Endothelial cell of umbilical vein (primary cell): ENCODE results near the gene EDEM3. TPM values are rescaled to one million over a fixed set of nuclear protein-coding genes. Genes with fewer than 3 reads are reported as not detected.

Experiments used
- BruUV-seq: library from RNA; stranded (reverse); fragments of 400-500 nt; replicated peaks from 2 replicates; lab custom pipeline; 2021; lab: Mats Ljungman, UMichigan
- CTCF ChIA-PET: fragments of 300-600, 350-600 bp; sonication (Branson Sonifier 250); formaldehyde crosslinking; loops from one replicate; lab custom pipeline; 2021; ENCODE audit warnings: antibody characterized with exemption, inconsistent platforms; lab: Charles Lee
- POLR2A ChIA-PET: fragments of 300-600, 350-600 bp; sonication (Branson Sonifier 250); formaldehyde crosslinking; loops from one replicate; lab custom pipeline; 2021; ENCODE audit warnings: antibody characterized with exemption, inconsistent platforms; lab: Charles Lee
- DNase-seq: peaks from one replicate; pipeline ENCODE4 v3.0.0-alpha.2; 2011; ENCODE audit warnings: low read depth, low spot score
- FAIRE-seq: peaks from 2 replicates; lab custom pipeline; 2011; peaks lifted over from hg19 to GRCh38; lab: Jason Lieb, UNC
- H2AFZ ChIP-seq: 2 replicates; pipeline ENCODE4 v1.6.0; 2012; ENCODE audit warnings: low read depth, low read length, control low read depth, inconsistent platforms
- H3K27ac ChIP-seq: 2 replicates; pipeline ENCODE4 v1.5.1; 2011; ENCODE audit warnings: low read depth, mild to moderate bottlenecking, control low read depth, low read length, moderate library complexity; ENCODE audit not compliant: insufficient read depth
- H3K27me3 ChIP-seq, 2 experiments: 2 replicates each; pipeline versions ENCODE4 v1.6.0 to v1.6.1; 2011; ENCODE audit warnings: low read length in 2 of 2, mixed read lengths in 1 of 2; ENCODE audit not compliant: control insufficient read depth in 2 of 2, insufficient read depth in 2 of 2
- H3K36me3 ChIP-seq, 2 experiments: 2 replicates in 1 of 2; 3 replicates in 1 of 2; pipeline ENCODE4 v1.5.1; 2011; ENCODE audit warnings: low read length in 2 of 2, mild to moderate bottlenecking in 1 of 2, moderate library complexity in 1 of 2; ENCODE audit not compliant: control insufficient read depth in 2 of 2, insufficient read depth in 2 of 2; ENCODE audit errors: extremely low read depth in 1 of 2
- H3K4me1 ChIP-seq: 3 replicates; pipeline ENCODE4 v1.5.1; 2011; ENCODE audit warnings: mild to moderate bottlenecking, low read length; ENCODE audit not compliant: control insufficient read depth, insufficient read depth; ENCODE audit errors: extremely low read depth
- H3K4me2 ChIP-seq: 2 replicates; pipeline ENCODE4 v1.6.1; 2011; ENCODE audit warnings: low read length, control low read depth, mixed read lengths; ENCODE audit not compliant: insufficient read depth
- H3K4me3 ChIP-seq, 3 experiments: fragments of 200-600 bp in 1 of 3; sonication (generic), shearing (Covaris generic) in 1 of 3; replicated peaks in 1 of 3; 2 replicates each; pipeline ENCODE4 v1.5.1; 2011 to 2016; ENCODE audit warnings: control low read depth in 3 of 3, low read length in 3 of 3, mild to moderate bottlenecking in 2 of 3, inconsistent platforms in 1 of 3, low read depth in 1 of 3, moderate library complexity in 1 of 3; ENCODE audit not compliant: insufficient read depth in 1 of 3
- H3K79me2 ChIP-seq: 2 replicates; pipeline ENCODE4 v1.6.0; 2012; ENCODE audit warnings: low read length, inconsistent platforms; ENCODE audit not compliant: control insufficient read depth, insufficient read depth
- H3K9ac ChIP-seq: replicated peaks from 2 replicates; pipeline ENCODE3; 2011; ENCODE audit warnings: low read length, control low read depth; ENCODE audit not compliant: insufficient read depth; ENCODE audit errors: extremely low read depth
- H3K9me1 ChIP-seq: replicated peaks from 3 replicates; pipeline ENCODE4 v1.6.0; 2011; ENCODE audit warnings: mild to moderate bottlenecking, low read length; ENCODE audit not compliant: control insufficient read depth, insufficient read depth; ENCODE audit errors: extremely low read depth
- H3K9me3 ChIP-seq: replicated peaks from 2 replicates; pipeline ENCODE4 v1.5.1; 2012; ENCODE audit warnings: low read length, inconsistent platforms; ENCODE audit not compliant: control insufficient read depth, insufficient read depth
- H4K20me1 ChIP-seq: replicated peaks from 2 replicates; pipeline ENCODE3; 2011; ENCODE audit warnings: mild to moderate bottlenecking, low read length; ENCODE audit not compliant: control insufficient read depth, insufficient read depth; ENCODE audit errors: extremely low read depth
- EZH2 ChIP-seq: IDR thresholded peaks from 2 replicates; pipeline ENCODE4 v1.6.1; 2012; ENCODE audit warnings: borderline replicate concordance, low read depth, mild to moderate bottlenecking, moderate library complexity, low read length, inconsistent platforms; ENCODE audit not compliant: severe bottlenecking
- FOS ChIP-seq: IDR thresholded peaks from 2 replicates; pipeline ENCODE4 v1.6.1; 2011; ENCODE audit warnings: mild to moderate bottlenecking, low read length, moderate library complexity, borderline replicate concordance; ENCODE audit not compliant: insufficient read depth
- GATA2 ChIP-seq: IDR thresholded peaks from 2 replicates; pipeline ENCODE4 v1.7.0; 2011; ENCODE audit warnings: low read depth, mild to moderate bottlenecking, moderate library complexity, mixed read lengths, low read length; ENCODE audit not compliant: insufficient read length, insufficient read depth
- JUN ChIP-seq: IDR thresholded peaks from 2 replicates; pipeline ENCODE4 v1.6.1; 2011; ENCODE audit warnings: borderline replicate concordance, low read depth; ENCODE audit not compliant: insufficient read length, insufficient read depth
- MYC ChIP-seq: IDR thresholded peaks from one replicate; pipeline ENCODE4 v1.6.1; 2011; ENCODE audit warnings: mild to moderate bottlenecking, low read depth, low read length
- POLR2A ChIP-seq: IDR thresholded peaks from 2 replicates; pipeline ENCODE4 v1.6.1; 2012; ENCODE audit warnings: low read depth, mild to moderate bottlenecking, control low read depth, low read length
- POLR2AphosphoS5 ChIP-seq: IDR thresholded peaks from 2 replicates; pipeline ENCODE4 v1.6.1; 2012; ENCODE audit warnings: low read depth, mild to moderate bottlenecking, control low read depth, low read length, moderate library complexity; ENCODE audit not compliant: insufficient read depth
- dilution Hi-C: fragments of 300-500 bp; cut with MboI; formaldehyde crosslinking; loops from one replicate; pipeline ENCODE4 v1.15.0; 2019; ENCODE audit warnings: low sequenced_read_pairs; ENCODE audit not compliant: extremely low pct_ligation_motif_present
- intact Hi-C: fragments of 100-400 bp; cut with micrococcal nuclease; formaldehyde crosslinking; loops from one replicate; pipeline ENCODE4 v1.10.0; 2022
- polyA plus RNA-seq, 4 experiments: library from polyadenylated mRNA; depleted of rRNA in 3 of 4; stranded (reverse) in 3 of 4; unstranded in 1 of 4; fragments of >200 nt; gene quantifications; 2 replicates each; pipeline versions ENCODE4 v1.2.1 to v1.2.3, GENCODE V29; 2011 to 2012; ENCODE audit warnings: missing spikeins in 1 of 4
- total RNA-seq: library from RNA; stranded (reverse); gene quantifications from 2 replicates; pipeline ENCODE4 v1.2.3, GENCODE V29; 2021
- TF ChIP-seq, protein P1 (sequence below), 2 donors: IDR thresholded peaks; 1 replicate in 1 of 2; 2 replicates in 1 of 2; pipeline ENCODE4 v1.5.1; 2011; ENCODE audit warnings: low read length in 2 of 2, mild to moderate bottlenecking in 2 of 2, moderate library complexity in 2 of 2, control low read depth in 1 of 2, inconsistent platforms in 1 of 2, low read depth in 1 of 2; ENCODE audit not compliant: insufficient read depth in 1 of 2; ENCODE audit errors: extremely low read depth in 1 of 2
- TF ChIP-seq, protein P2 (sequence below): IDR thresholded peaks from 2 replicates; pipeline ENCODE4 v1.6.1; 2011; ENCODE audit not compliant: insufficient read depth, insufficient read length

Gene EDEM3
- total and polyA plus RNA-seq, 2 donors (not counting 3 experiments of a cell fraction or from before 2014, with no cell fraction given), result 6.6 to 26.3 TPM

DNA sequence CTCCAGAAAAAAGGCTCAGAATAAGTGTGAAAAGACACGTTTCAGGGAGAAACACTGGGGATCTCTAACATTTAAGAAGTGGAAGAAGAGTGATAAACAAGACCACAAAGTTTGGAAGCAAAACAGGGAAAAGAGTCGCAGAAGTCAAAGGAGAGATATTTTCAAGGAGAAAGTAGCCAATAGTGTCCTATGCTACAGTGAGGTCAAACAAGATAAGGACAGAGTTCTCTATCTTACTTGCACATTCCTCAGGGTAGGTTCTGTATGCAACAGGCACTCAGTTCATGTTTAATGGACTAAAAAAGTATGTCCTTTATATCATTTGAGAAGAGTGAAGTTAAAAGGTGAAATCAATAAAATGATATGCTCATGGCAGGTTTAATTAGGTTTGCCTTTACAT, 13.8 kb upstream of the EDEM3 start:
- BruUV-seq, result no TSS peak
- H3K4me1 ChIP-seq, result no peaks in the 10 kb centered on the region
- ChIA-PET POLR2A (no interaction called here), CTCF (no interaction called here)
- FAIRE-seq (no peak), DNase-seq (no peak)
- no peaks in the 10 kb centered on the region for H3K9me3 ChIP-seq
- TF ChIP-seq, protein P1, sequence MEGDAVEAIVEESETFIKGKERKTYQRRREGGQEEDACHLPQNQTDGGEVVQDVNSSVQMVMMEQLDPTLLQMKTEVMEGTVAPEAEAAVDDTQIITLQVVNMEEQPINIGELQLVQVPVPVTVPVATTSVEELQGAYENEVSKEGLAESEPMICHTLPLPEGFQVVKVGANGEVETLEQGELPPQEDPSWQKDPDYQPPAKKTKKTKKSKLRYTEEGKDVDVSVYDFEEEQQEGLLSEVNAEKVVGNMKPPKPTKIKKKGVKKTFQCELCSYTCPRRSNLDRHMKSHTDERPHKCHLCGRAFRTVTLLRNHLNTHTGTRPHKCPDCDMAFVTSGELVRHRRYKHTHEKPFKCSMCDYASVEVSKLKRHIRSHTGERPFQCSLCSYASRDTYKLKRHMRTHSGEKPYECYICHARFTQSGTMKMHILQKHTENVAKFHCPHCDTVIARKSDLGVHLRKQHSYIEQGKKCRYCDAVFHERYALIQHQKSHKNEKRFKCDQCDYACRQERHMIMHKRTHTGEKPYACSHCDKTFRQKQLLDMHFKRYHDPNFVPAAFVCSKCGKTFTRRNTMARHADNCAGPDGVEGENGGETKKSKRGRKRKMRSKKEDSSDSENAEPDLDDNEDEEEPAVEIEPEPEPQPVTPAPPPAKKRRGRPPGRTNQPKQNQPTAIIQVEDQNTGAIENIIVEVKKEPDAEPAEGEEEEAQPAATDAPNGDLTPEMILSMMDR (IDR thresholded peaks at IDR 0.05; ENCODE audit: extremely low read depth in 1 of 2, insufficient read depth in 1 of 2, low read depth in 1 of 2, low read length in 2 of 2), result no peak
- no peak for TF ChIP-seq POLR2A
- no peak for TF ChIP-seq POLR2AphosphoS5
- no peak for TF ChIP-seq EZH2
- no peak for TF ChIP-seq MYC
- TF ChIP-seq GATA2, result no peak
- TF ChIP-seq JUN, result no peak
- no peak overlapping the region for H3K9ac ChIP-seq
- no peak overlapping the region for H3K4me3 ChIP-seq
- H3K27ac ChIP-seq, result no peak overlapping the region
- peaks cover 3 to 10% of the 10 kb centered on the region in 2 experiments for H3K27me3 ChIP-seq
- no peaks in the 10 kb centered on the region for H3K9me1 ChIP-seq
- H3K4me2 ChIP-seq, result no peak overlapping the region
- no peaks in the 10 kb centered on the region for H4K20me1 ChIP-seq
- H3K79me2 ChIP-seq, result no peaks in the 10 kb centered on the region
- dilution Hi-C loops, result no loop called here
- H3K36me3 ChIP-seq, result no peaks in the 10 kb centered on the region
- intact Hi-C loops, result no loop called here
- no peak overlapping the region for H2AFZ ChIP-seq

DNA sequence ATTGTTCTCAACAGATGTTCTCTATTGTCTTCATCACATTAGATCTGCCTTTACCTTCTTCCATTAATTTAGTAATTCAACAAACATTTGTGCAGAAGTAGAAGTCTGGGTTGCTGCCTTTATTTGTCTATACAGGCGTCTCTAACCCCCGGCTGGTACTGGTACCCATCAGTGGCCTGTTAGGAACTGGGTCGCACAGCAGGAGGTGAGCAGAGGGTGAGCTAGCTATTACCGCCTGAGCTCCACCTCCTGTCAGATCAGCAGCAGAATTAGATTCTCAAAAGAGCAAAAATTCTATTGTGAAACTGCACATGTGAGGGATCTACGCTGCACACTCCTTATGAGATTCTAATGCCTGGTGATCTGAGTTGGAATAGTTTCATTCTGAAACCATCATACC, 12.9 kb upstream of the EDEM3 start:
- CTCF ChIA-PET, result no interaction called here
- H3K27ac ChIP-seq, result no peak overlapping the region
- no peaks in the 10 kb centered on the region for H4K20me1 ChIP-seq
- peaks cover 3 to 10% of the 10 kb centered on the region in 2 experiments for H3K27me3 ChIP-seq
- H3K9ac ChIP-seq, result no peak overlapping the region
- intact Hi-C loops, result no loop called here
- no peaks in the 10 kb centered on the region for H3K4me1 ChIP-seq
- no peaks in the 10 kb centered on the region for H3K9me1 ChIP-seq
- no peaks in the 10 kb centered on the region for H3K9me3 ChIP-seq
- no peak for DNase-seq
- dilution Hi-C loops, result no loop called here
- H3K4me3 ChIP-seq, result no peak overlapping the region
- no peak overlapping the region for H3K4me2 ChIP-seq
- POLR2A ChIA-PET, result no interaction called here
- no peaks in the 10 kb centered on the region for H3K36me3 ChIP-seq
- no TSS peak for BruUV-seq
- TF ChIP-seq POLR2A (no peak), EZH2 (no peak), JUN (no peak), MYC (no peak), GATA2 (no peak), FOS (no peak), POLR2AphosphoS5 (no peak)
- TF ChIP-seq, protein P2, sequence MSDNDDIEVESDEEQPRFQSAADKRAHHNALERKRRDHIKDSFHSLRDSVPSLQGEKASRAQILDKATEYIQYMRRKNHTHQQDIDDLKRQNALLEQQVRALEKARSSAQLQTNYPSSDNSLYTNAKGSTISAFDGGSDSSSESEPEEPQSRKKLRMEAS, result no peak
- H2AFZ ChIP-seq, result no peak overlapping the region
- no peaks in the 10 kb centered on the region for H3K79me2 ChIP-seq
- FAIRE-seq, result no peak
